Tibial artery (tissue), 4 donors: Measurements from ENCODE around the gene SMYD1.

Experiments used
- DNase-seq, 2 donors: peaks; one replicate each; pipeline ENCODE4 v3.0.0-alpha.2; 2019
- H3K27ac ChIP-seq, 2 donors: fragments of 200-600 bp; sonication (generic) in 1 of 2; 1 replicate in 1 of 2; 2 replicates in 1 of 2; pipeline ENCODE4 v1.5.1; 2018 to 2019; ENCODE audit warnings: mild to moderate bottlenecking in 1 of 2
- H3K27me3 ChIP-seq, 2 donors: fragments of 200-600 bp; sonication (generic) in 1 of 2; one replicate each; pipeline versions ENCODE4 v1.5.1 to v1.6.0; 2016 to 2019
- H3K36me3 ChIP-seq, 3 donors: fragments of 200-600 bp; sonication (generic) in 2 of 3; one replicate each; pipeline ENCODE4 v1.5.1; 2016 to 2019; ENCODE audit warnings: mild to moderate bottlenecking in 2 of 3
- H3K4me1 ChIP-seq, 4 donors: fragments of 200-600 bp; sonication (generic) in 2 of 4; 1 replicate in 3 of 4; 2 replicates in 1 of 4; pipeline ENCODE4 v1.5.1; 2016 to 2019
- H3K4me3 ChIP-seq, 2 donors: fragments of 200-600 bp; sonication (generic) in 1 of 2; 1 replicate in 1 of 2; 2 replicates in 1 of 2; pipeline ENCODE4 v1.5.1; 2018 to 2019; ENCODE audit warnings: mild to moderate bottlenecking in 2 of 2
- H3K9me3 ChIP-seq, 3 donors: fragments of 200-600 bp; sonication (generic) in 1 of 3; one replicate each; pipeline ENCODE4 v1.5.1; 2016 to 2019
- intact Hi-C: fragments of 100-400 bp; cut with DNase I; formaldehyde crosslinking; loops from one replicate; pipeline ENCODE4 v1.15.0; 2023; ENCODE audit warnings: low total_unique reads
- TF ChIP-seq, protein P1 (sequence below), 2 experiments: fragments of 200-600 bp in 1 of 2; fragments of 450-650 bp in 1 of 2; IDR thresholded peaks; one replicate each; pipeline ENCODE4 v1.5.1; 2017 to 2019; ENCODE audit warnings: antibody characterized with exemption in 2 of 2, mild to moderate bottlenecking in 1 of 2, moderate library complexity in 1 of 2

Gene SMYD1

DNA sequence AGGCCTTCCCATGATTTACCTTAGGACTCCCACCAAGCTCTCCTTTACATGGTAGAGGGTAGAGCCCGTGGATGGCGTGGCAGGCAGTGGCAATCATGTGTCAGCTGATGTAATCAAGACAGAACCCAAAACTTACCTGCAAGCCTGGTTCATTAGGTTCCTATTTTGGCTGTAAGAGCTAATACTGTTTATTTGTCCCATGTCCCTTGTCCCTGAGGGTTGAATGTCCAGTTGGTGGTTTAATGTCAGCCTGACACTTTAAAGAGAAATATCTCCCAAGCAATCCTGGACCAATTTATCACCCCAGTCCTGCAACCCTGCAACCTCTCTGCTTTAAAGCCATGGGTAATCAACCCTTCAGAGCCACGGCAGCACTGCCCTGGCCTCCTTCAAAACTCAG, 66.2 kb downstream of the SMYD1 start:
- no peaks in the 10 kb centered on the region for H3K36me3 ChIP-seq
- no peaks in the 10 kb centered on the region for H3K4me1 ChIP-seq
- TF ChIP-seq, protein P1, sequence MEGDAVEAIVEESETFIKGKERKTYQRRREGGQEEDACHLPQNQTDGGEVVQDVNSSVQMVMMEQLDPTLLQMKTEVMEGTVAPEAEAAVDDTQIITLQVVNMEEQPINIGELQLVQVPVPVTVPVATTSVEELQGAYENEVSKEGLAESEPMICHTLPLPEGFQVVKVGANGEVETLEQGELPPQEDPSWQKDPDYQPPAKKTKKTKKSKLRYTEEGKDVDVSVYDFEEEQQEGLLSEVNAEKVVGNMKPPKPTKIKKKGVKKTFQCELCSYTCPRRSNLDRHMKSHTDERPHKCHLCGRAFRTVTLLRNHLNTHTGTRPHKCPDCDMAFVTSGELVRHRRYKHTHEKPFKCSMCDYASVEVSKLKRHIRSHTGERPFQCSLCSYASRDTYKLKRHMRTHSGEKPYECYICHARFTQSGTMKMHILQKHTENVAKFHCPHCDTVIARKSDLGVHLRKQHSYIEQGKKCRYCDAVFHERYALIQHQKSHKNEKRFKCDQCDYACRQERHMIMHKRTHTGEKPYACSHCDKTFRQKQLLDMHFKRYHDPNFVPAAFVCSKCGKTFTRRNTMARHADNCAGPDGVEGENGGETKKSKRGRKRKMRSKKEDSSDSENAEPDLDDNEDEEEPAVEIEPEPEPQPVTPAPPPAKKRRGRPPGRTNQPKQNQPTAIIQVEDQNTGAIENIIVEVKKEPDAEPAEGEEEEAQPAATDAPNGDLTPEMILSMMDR (IDR thresholded peaks at IDR 0.05), result no peak
- H3K27me3 ChIP-seq, result peaks cover 0 to 3% of the 10 kb centered on the region in 2 donors
- no peak overlapping the region for H3K4me3 ChIP-seq
- no peak for DNase-seq
- no peaks in the 10 kb centered on the region for H3K9me3 ChIP-seq
- intact Hi-C loops, result no loop called here
- no peak overlapping the region for H3K27ac ChIP-seq

DNA sequence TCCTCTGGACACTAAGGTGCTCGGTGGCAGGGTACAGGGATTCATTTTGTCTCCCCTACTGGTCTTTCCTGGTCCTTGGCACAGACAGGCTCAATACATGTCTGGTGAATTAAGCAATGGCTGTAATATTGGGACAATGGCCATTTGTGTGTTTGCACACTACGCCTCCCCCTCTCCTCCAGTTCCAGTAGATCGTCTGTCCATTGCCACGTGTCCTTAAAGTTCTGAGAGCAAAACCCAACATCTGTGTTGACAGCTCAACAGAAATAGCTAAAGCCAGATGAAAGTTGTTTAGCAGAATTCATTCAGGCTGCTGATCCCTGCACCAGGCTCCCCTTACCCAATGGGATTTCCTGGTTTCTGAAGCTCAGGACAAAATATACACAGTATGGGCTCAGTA, 69.2 kb downstream of the SMYD1 start:
- Histone ChIP-seq H3K27ac (no peak overlapping the region), H3K36me3 (no peaks in the 10 kb centered on the region), H3K4me3 (no peak overlapping the region), H3K27me3 (no peaks in the 10 kb centered on the region), H3K9me3 (peaks cover 0 to 1% (median 0%) of the 10 kb centered on the region in 3 donors), H3K4me1 (no peaks in the 10 kb centered on the region)
- DNase-seq, result no peak
- intact Hi-C loops, result no loop called here
- TF ChIP-seq, protein P1 (IDR thresholded peaks at IDR 0.05), result no peak

DNA sequence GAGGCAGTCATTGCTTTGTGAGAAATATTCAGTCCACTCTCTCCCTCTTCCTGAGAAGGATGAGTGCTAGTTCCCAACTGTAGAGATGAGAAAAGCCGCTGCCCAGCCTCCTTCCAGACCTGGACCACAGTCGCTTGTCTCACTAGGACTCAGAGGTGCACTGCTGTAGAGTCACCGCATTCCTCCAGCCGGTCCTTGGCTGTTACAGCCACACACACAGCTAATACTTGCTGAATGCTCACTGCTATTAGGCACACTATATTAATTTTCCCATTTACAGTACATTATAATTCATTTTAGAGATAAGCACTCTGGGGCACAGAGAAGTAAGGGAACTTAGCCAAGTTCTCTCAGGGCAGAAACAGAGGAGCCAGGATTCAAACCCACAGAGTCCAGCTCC, 70.2 kb downstream of the SMYD1 start:
- Histone ChIP-seq H3K27me3 (no peaks in the 10 kb centered on the region), H3K9me3 (peaks cover 0 to 9% (median 0%) of the 10 kb centered on the region in 3 donors), H3K27ac (no peak overlapping the region), H3K4me3 (no peak overlapping the region), H3K4me1 (no peaks in the 10 kb centered on the region), H3K36me3 (no peaks in the 10 kb centered on the region)
- intact Hi-C loops, result no loop called here
- TF ChIP-seq, protein P1 (IDR thresholded peaks at IDR 0.05), result no peak
- no peak for DNase-seq

DNA sequence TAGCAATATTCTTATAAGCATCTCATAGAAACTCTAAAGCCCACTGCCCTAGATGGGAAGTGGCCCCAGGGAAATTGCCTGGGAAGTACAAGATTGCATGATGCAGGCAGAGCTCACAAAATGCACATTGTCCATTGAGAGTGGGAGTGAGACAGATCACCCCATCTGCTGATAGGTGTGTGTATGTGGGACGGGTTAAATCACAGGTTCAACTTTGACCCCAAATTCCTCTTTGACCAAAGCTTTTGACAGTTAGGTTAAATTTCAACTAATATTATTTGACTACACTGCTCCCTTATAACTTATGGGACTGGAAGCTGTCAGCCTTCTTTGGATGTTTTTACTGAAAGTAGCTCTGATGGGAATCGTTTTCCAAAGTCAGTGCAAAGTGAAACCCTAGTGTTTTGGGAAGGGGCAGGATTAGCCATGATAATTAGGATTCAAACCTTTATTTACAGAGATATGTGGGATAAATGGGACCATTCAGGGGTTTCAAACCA, 71.6 kb downstream of the SMYD1 start:
- no peaks in the 10 kb centered on the region for H3K36me3 ChIP-seq
- no peaks in the 10 kb centered on the region for H3K4me1 ChIP-seq
- no peak overlapping the region for H3K27ac ChIP-seq
- TF ChIP-seq, protein P1 (IDR thresholded peaks at IDR 0.05), result no peak
- H3K9me3 ChIP-seq, result peaks cover 0 to 9% (median 0%) of the 10 kb centered on the region in 3 donors
- intact Hi-C loops, result no loop called here
- H3K4me3 ChIP-seq, result no peak overlapping the region
- no peak for DNase-seq
- no peaks in the 10 kb centered on the region for H3K27me3 ChIP-seq

DNA sequence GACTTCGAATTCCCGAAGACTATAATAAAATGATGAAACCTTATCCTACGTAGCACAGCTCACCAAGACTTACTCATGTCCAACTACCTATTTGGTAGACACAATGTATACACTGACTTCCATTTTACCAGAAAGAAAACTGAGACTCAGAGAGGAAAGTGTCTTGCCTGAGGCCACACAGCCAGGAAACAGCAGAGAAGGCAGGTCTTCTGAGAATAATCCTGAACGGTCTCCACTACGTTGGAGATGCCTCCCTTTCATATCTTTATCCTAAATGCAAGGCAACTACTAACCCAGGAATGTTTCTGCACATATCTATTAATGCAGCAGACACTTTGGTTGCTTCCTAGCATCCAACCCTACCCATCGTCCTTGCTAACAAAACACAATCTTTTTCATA, 72.2 kb downstream of the SMYD1 start:
- TF ChIP-seq, protein P1 (IDR thresholded peaks at IDR 0.05), result no peak
- no peak overlapping the region for H3K4me3 ChIP-seq
- no peak overlapping the region for H3K27ac ChIP-seq

DNA sequence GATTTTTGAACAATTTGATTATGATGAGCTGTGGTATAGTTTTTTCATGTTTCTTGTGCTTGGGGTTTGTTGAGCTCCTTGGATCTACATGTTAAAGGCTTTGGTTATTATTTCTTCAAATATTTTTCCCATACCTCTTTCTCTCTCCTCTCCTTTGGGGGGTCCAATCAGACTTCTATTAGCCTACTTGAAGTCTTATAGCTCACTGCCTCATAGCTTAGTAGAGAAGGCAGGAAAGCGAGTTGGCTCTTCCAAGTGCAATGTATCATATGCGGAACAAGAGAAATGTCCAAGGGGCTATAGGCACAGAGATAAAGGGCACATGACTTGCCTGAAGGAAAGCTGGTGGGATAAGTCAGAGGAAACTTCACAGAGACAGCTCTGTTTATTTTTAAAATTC, 74.3 kb downstream of the SMYD1 start:
- H3K4me1 ChIP-seq, result no peaks in the 10 kb centered on the region
- no peaks in the 10 kb centered on the region for H3K36me3 ChIP-seq
- TF ChIP-seq, protein P1 (IDR thresholded peaks at IDR 0.05), result no peak
- no peak overlapping the region for H3K4me3 ChIP-seq
- no peaks in the 10 kb centered on the region for H3K27me3 ChIP-seq
- intact Hi-C loops, result no loop called here
- DNase-seq, result no peak
- H3K27ac ChIP-seq, result no peak overlapping the region
- H3K9me3 ChIP-seq, result peaks cover 0 to 9% (median 0%) of the 10 kb centered on the region in 3 donors

More for the DNA sequence above, 72.2 kb downstream of the SMYD1 start:
- H3K4me1 ChIP-seq, result no peaks in the 10 kb centered on the region
- intact Hi-C loops, result no loop called here
- no peak for DNase-seq
- no peaks in the 10 kb centered on the region for H3K27me3 ChIP-seq
- no peaks in the 10 kb centered on the region for H3K36me3 ChIP-seq
- H3K9me3 ChIP-seq, result peaks cover 0 to 9% (median 0%) of the 10 kb centered on the region in 3 donors
